NB4 (cell line): ENCODE data around the gene RMDN3.

Experiments
- DNase-seq: peaks from one replicate; pipeline ENCODE4 v3.0.0; 2010; ENCODE audit warnings: low read depth
- H3K4me3 ChIP-seq: one replicate; pipeline ENCODE4 v1.5.1; 2011; ENCODE audit warnings: mild to moderate bottlenecking, low read depth, low read length, moderate library complexity
- MYC ChIP-seq: IDR thresholded peaks from 2 replicates; pipeline ENCODE4 v1.6.1; 2011; ENCODE audit warnings: low read depth, low read length
- POLR2A ChIP-seq: IDR thresholded peaks from 2 replicates; pipeline ENCODE4 v1.6.1; 2011; ENCODE audit warnings: mild to moderate bottlenecking; ENCODE audit not compliant: insufficient read length; ENCODE audit errors: extremely low read depth
- TF ChIP-seq, protein P1 (sequence below): IDR thresholded peaks from 2 replicates; pipeline ENCODE4 v1.6.1; 2011; ENCODE audit warnings: low read depth, low read length
- TF ChIP-seq, protein P2 (sequence below): IDR thresholded peaks from one replicate; pipeline ENCODE4 v1.5.1; 2012; ENCODE audit warnings: low read depth, low read length

The RMDN3 gene, protein sequence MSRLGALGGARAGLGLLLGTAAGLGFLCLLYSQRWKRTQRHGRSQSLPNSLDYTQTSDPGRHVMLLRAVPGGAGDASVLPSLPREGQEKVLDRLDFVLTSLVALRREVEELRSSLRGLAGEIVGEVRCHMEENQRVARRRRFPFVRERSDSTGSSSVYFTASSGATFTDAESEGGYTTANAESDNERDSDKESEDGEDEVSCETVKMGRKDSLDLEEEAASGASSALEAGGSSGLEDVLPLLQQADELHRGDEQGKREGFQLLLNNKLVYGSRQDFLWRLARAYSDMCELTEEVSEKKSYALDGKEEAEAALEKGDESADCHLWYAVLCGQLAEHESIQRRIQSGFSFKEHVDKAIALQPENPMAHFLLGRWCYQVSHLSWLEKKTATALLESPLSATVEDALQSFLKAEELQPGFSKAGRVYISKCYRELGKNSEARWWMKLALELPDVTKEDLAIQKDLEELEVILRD

DNA sequence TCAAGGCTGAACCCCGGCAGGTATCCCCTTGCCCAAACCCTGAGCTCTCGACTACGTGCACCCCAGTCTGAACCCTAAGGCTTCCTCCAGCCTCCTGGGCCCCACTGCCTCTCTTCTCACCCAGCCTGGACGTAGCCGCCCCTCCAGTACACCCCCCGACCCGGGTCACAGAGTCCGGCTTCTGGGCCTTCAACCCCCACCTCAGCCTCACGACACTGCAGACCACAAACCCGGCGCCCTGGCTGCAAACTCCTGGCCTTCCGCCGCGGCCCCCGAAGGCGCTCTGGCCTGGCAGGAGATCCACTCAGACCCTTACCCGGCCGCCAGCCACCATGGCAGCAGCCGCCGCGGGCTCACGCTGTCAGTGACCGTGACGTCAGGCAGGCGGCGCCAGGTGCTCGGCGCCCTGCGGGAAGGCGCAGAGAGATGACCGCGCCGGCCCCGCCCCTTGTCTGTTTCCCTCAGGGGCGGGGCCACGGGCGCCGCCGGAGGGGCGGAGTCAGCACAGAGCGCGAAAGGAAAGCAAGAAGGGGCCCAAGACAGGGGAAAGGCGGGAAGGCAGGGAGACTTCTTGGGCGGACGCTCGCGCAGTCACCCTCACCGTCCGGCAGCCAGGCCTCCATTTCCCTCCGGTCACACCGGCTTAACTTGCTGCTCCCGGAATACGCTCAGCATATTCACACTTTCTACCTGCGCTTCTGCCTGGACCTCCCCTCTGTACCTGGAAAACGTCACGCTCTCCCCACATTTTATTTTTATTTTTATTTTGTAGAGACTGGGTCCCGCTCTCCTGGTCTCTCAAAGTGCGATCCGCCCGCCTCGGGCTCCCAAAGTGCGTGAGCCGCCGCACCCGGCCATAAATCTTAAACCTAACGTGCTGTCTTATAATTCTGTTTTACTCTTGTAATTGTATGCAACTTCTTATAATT, at the start of gene RMDN3:
Gene RMDN3, minus strand, starts transcription at position 372 of the 929 bp plus-strand sequence. CDS start 471 bp downstream, outside the sequence.
- H3K4me3 ChIP-seq: peak within 1 kb of the TSS; percentile 89
- peak; percentile 94 for DNase-seq
- TF ChIP-seq, protein P1, sequence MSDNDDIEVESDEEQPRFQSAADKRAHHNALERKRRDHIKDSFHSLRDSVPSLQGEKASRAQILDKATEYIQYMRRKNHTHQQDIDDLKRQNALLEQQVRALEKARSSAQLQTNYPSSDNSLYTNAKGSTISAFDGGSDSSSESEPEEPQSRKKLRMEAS: peak; percentile 76; the same call in 1 of the 2 replicates
- TF ChIP-seq, protein P2, sequence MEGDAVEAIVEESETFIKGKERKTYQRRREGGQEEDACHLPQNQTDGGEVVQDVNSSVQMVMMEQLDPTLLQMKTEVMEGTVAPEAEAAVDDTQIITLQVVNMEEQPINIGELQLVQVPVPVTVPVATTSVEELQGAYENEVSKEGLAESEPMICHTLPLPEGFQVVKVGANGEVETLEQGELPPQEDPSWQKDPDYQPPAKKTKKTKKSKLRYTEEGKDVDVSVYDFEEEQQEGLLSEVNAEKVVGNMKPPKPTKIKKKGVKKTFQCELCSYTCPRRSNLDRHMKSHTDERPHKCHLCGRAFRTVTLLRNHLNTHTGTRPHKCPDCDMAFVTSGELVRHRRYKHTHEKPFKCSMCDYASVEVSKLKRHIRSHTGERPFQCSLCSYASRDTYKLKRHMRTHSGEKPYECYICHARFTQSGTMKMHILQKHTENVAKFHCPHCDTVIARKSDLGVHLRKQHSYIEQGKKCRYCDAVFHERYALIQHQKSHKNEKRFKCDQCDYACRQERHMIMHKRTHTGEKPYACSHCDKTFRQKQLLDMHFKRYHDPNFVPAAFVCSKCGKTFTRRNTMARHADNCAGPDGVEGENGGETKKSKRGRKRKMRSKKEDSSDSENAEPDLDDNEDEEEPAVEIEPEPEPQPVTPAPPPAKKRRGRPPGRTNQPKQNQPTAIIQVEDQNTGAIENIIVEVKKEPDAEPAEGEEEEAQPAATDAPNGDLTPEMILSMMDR: no peak
- peak; percentile 96 for TF ChIP-seq POLR2A
- peak; percentile 68; the same call in 1 of the 2 replicates for TF ChIP-seq MYC

DNA sequence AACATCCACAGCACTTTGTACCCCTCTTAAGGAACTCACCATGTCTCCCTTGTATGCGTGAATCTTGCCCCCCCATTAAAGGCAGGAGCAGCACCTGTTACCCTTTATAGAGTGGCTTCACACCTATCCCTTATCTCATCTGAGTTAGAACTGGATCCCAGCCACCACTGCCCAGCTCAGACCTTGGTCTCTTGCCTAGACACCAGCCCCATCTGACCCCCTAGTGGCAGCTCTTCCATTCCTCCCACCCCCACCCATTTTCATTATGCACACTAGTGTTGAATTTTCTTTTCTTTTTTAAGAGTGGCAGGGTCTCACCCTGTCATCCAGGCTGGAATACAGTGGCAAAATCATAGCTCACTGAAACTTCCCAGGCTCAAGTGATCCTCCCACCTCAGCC, 48.6 kb upstream of the RMDN3 start:
- TF ChIP-seq, protein P2: no peak
- TF ChIP-seq, protein P1: no peak
- no peak for TF ChIP-seq POLR2A
- TF ChIP-seq MYC: no peak
- no peak overlapping the region for H3K4me3 ChIP-seq
- DNase-seq: no peak

DNA sequence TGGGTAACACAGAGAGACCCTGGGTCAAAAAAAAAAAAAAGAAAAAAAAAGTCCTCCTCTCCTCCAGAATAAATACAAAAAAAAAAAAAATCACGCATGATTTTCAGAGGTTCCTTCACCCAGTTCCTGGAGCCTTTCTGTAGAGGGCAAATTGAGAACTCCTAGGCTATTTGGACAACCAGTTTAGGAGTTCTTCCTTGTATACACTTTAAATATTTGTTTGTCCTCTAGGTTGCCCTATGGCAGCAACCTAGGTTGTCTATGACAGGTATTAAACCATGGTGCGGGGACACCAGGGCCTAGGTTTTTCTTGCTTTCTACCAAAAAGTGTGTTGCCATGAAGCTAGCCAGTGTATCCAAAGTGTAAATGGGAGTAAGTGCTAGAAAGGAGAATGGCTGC, 48.0 kb upstream of the RMDN3 start:
- no peak for DNase-seq
- TF ChIP-seq, protein P1: no peak
- no peak for TF ChIP-seq POLR2A
- TF ChIP-seq, protein P2: no peak
- no peak for TF ChIP-seq MYC
- no peak overlapping the region for H3K4me3 ChIP-seq

DNA sequence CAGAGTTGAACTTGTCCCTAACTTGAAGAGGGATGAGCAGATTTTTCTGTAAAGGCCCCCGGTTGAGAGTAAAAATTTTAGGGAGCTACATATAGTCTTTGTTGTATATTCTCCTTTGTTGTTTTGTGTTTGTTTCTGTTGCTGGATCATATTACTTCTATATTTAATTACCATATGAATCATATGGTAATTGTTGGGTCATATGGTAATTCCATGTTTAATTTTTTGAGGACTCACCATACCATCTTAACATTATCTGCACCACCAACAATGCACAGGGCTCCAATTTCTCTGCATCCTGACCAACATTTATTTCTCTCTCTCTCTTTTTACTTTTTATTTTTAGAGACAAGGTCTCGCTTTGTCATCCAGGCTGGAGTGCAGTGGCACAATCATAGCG, 44.5 kb upstream of the RMDN3 start:
- H3K4me3 ChIP-seq: no peak overlapping the region
- no peak for DNase-seq
- TF ChIP-seq, protein P1: no peak
- TF ChIP-seq POLR2A (no peak), MYC (no peak)
- TF ChIP-seq, protein P2: no peak

DNA sequence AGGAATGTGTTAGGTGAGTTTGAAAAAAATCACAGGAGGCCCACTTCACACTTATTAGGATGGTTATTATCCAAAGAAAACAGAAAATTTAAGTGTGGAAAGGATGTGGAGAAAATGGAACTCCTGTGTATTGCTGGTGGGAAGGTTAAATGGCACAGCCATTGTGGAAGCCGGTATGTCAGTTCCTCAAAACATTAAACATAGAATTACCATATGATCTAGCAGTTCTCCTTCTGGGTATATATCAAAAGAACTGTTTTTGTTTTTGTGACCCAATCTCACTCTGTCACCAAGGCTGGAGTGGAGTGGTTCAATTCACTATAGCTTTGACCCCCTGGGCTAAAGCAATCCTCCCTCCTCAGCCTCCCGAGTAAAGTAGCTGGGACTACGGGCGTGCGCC, 41.5 kb upstream of the RMDN3 start:
- H3K4me3 ChIP-seq: no peak overlapping the region
- DNase-seq: no peak
- TF ChIP-seq, protein P2: no peak
- TF ChIP-seq, protein P1: no peak
- TF ChIP-seq MYC (no peak), POLR2A (no peak)
